Chondrocyte (in vitro differentiated cells): ENCODE measurements around the gene TDRD7. TPM values are rescaled to one million over a fixed set of nuclear protein-coding genes. Genes with fewer than 3 reads are reported as not detected.
A peak's percentile ranks its signal among the peaks of the same experiment; 100 is the strongest.

ENCODE experiments used
- DNase-seq: peaks from one replicate; pipeline ENCODE4 v3.0.0; 2021; ENCODE audit warnings: mixed read lengths, low spot score
- H3K27ac Mint-ChIP-seq: one replicate; pipeline ENCODE4 v1.8.0; 2021; ENCODE audit warnings: mild to moderate bottlenecking, moderate library complexity, mixed read lengths; ENCODE audit not compliant: unreplicated experiment
- H3K27me3 Mint-ChIP-seq: 2 replicates; pipeline ENCODE4 v1.8.0; 2021; ENCODE audit warnings: low read depth, mixed read lengths
- H3K36me3 Mint-ChIP-seq: 2 replicates; pipeline ENCODE4 v1.8.0; 2021; ENCODE audit warnings: low read depth, mixed read lengths
- H3K4me1 Mint-ChIP-seq: 2 replicates; pipeline ENCODE4 v1.8.0; 2021; ENCODE audit warnings: low read depth, mild to moderate bottlenecking, mixed read lengths
- H3K4me3 Mint-ChIP-seq: one replicate; pipeline ENCODE4 v1.8.0; 2021; ENCODE audit warnings: mild to moderate bottlenecking, moderate library complexity, mixed read lengths; ENCODE audit not compliant: unreplicated experiment
- H3K9me3 Mint-ChIP-seq: 2 replicates; pipeline ENCODE4 v1.8.0; 2021; ENCODE audit warnings: low read depth, mixed read lengths
- total RNA-seq: library from RNA; stranded (reverse); gene quantifications from 3 replicates; pipeline ENCODE4 v1.2.1, GENCODE V29; 2021
- TF ChIP-seq, protein P1 (sequence below): fragments of 200-600 bp; sonication (generic); IDR thresholded peaks from 2 replicates; pipeline ENCODE4 v1.5.0; 2021; ENCODE audit warnings: antibody characterized with exemption, mild to moderate bottlenecking, moderate library complexity

TDRD7 gene
- total RNA-seq, 1 donor from 2014 or later, result 9.7 TPM

DNA sequence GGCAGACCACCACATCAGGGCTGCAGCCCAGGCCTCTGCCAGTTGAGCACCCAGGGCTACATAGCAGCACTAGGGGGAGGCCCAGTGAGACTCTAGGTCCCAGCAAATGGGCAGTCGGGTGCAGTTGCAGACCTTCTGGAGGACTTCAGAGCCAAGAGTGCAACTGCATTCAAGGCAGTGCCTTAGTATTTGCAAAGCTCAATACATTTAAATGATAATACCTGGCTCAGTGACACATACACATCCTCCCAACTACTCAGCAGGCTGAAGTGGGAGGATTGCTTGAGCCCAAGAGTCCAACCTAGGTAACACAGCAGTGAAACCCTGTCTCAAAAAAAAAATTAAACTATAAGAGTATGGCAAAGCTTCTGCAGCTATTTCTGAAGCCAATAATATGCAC lies 51.0 kb downstream of the TDRD7 start:
- TF ChIP-seq, protein P1, sequence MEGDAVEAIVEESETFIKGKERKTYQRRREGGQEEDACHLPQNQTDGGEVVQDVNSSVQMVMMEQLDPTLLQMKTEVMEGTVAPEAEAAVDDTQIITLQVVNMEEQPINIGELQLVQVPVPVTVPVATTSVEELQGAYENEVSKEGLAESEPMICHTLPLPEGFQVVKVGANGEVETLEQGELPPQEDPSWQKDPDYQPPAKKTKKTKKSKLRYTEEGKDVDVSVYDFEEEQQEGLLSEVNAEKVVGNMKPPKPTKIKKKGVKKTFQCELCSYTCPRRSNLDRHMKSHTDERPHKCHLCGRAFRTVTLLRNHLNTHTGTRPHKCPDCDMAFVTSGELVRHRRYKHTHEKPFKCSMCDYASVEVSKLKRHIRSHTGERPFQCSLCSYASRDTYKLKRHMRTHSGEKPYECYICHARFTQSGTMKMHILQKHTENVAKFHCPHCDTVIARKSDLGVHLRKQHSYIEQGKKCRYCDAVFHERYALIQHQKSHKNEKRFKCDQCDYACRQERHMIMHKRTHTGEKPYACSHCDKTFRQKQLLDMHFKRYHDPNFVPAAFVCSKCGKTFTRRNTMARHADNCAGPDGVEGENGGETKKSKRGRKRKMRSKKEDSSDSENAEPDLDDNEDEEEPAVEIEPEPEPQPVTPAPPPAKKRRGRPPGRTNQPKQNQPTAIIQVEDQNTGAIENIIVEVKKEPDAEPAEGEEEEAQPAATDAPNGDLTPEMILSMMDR, result no peak
- no peaks in the 10 kb centered on the region for H3K27me3 Mint-ChIP-seq
- H3K4me1 Mint-ChIP-seq, result no peaks in the 10 kb centered on the region
- no peak overlapping the region for H3K4me3 Mint-ChIP-seq
- H3K9me3 Mint-ChIP-seq, result no peaks in the 10 kb centered on the region
- H3K36me3 Mint-ChIP-seq, result peaks cover 6% of the 10 kb centered on the region
- no peak overlapping the region for H3K27ac Mint-ChIP-seq
- no peak for DNase-seq

DNA sequence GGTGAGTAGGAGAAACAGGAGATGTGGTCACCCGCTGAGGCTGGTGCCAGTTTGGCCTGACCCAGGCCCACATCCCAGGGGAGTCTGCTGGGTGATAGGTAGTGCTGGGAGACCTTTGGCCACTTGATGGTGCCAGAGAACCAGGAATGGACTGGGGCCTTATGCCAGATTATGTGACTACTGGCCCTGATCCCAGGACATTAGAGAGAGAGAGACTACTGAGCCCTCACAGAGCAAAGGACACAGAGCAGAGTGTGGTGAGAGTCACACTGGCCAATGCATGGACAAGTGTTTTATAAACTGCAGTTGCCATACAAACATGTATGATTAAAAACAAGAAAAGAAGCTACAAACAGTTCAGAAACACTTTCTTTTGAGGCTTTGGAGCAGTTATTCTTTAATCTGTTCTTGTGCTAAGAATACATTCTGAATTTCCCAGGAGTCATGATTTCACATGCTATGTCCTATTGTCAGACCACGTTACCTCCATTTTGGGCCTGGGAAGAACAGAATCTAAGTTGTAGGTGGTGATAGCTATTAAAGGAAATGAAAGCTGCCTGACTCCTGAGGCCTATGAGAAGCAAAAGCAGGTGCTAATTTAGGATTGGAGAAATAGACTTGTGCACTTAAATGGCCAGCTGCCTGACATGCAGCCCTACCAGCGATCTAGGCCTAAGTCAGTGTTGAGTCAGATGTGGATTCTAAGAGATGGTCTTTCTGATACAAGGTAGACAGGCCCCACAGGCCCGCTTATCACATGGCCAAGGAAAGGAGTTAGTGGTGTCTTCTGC lies 57.0 kb downstream of the TDRD7 start:
- Mint-ChIP-seq H3K36me3 (peaks cover 10% of the 10 kb centered on the region), H3K27ac (no peak overlapping the region), H3K9me3 (no peaks in the 10 kb centered on the region), H3K4me1 (peaks cover 4% of the 10 kb centered on the region), H3K27me3 (no peaks in the 10 kb centered on the region), H3K4me3 (no peak overlapping the region)
- no peak for DNase-seq
- TF ChIP-seq, protein P1, result peak; percentile 91

DNA sequence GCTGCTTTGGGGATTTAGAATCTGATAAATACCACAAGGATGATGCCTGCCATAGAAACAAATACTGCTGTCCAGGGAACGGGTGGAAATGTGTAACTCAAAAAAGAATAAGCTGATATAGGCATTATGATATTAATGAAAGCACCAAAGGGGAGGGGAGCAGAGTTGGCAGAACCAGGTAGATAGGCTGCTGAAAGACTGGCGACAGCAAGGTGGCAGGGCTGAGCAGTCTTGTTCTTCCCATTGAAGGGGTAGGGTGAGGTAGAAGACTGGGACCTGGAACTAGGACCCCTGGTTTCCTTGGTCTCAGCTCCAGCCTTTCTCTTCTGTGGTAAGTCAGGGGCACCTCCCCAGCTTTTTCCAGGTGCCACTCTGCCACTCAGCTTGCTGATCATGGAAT lies 58.2 kb downstream of the TDRD7 start:
- Mint-ChIP-seq H3K27ac (no peak overlapping the region), H3K27me3 (no peaks in the 10 kb centered on the region), H3K9me3 (no peaks in the 10 kb centered on the region), H3K36me3 (peaks cover 12% of the 10 kb centered on the region), H3K4me1 (peaks cover 4% of the 10 kb centered on the region), H3K4me3 (no peak overlapping the region)
- no peak for DNase-seq
- TF ChIP-seq, protein P1, result peak; percentile 38

DNA sequence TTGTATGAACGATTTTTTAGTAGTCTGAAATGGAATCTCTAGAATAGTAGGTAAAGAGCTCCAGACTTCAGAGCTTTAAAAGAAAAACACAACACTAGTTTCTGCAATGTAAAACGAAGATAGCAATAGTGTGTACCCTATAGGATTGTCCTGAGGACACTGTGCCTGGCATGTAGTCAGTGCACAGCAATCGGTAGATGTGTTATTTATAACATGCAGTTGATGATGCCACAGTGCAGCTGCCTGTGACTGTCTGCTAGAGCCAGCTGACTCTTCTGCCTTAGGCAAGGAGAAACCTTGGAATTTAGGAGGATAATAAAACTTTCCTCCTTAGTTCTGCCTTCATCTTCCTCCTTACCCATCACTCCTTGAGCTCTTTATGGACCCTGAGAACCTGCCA lies 61.8 kb downstream of the TDRD7 start:
- H3K27me3 Mint-ChIP-seq, result no peaks in the 10 kb centered on the region
- H3K27ac Mint-ChIP-seq, result no peak overlapping the region
- H3K4me1 Mint-ChIP-seq, result peaks cover under 1% of the 10 kb centered on the region
- no peak for DNase-seq
- peaks cover 18% of the 10 kb centered on the region for H3K36me3 Mint-ChIP-seq
- TF ChIP-seq, protein P1, result no peak
- no peak overlapping the region for H3K4me3 Mint-ChIP-seq
- no peaks in the 10 kb centered on the region for H3K9me3 Mint-ChIP-seq

DNA sequence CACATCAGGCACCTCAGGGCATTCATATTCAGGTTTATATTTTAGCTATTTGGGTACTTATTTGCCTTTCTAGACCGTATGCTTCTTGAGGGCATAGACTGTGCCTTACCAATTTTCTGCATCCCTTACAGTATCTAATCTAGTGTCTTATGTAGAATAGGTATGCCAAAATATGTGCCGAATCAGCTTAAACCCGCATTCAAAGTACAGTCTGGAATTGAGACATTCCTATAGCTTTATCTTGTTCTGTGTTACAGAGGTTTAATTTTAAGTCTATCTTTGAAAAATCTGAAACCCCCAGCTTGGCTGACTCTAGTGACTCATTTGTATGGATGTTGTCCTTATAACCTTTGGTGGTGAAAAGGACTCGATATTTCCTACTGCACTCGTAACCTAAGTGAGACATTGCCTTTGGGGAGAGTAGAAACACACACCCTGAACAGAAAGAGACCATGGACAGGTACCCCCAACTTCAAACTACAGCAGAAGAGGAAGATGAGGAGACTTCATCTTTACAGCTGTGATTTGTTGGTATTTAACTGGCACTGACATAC lies 62.6 kb downstream of the TDRD7 start:
- Mint-ChIP-seq H3K9me3 (no peaks in the 10 kb centered on the region), H3K27me3 (no peaks in the 10 kb centered on the region), H3K27ac (no peak overlapping the region), H3K4me3 (no peak overlapping the region), H3K4me1 (no peaks in the 10 kb centered on the region), H3K36me3 (peaks cover 20% of the 10 kb centered on the region)
- TF ChIP-seq, protein P1, result no peak
- no peak for DNase-seq
